ENCODE data around the gene SNX14.
"Not testable (repeated sequence)": the region's sequence is repeated elsewhere in the genome, so short reads cannot be mapped to it uniquely, and the experiment has no call there.

Gene SNX14

DNA sequence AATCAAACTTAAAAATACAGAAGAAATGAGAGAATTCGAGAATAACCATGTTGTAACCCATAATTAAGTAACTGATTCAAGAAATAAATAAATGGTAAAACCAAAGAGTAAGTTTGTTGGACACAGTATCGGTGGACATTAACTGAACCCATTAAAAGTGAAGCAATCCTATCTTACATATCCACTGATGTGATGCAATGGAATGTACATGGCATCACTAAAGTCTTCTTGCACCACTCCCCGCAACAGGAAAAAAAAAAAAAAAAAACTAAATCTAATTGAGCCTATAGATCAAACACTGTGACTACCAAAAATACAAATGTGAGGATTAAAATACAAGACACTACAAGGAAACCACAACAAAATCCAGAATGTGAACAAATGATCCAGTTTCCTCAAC is 7.9 kb downstream of the SNX14 start:
- DNase-seq: no peak

DNA sequence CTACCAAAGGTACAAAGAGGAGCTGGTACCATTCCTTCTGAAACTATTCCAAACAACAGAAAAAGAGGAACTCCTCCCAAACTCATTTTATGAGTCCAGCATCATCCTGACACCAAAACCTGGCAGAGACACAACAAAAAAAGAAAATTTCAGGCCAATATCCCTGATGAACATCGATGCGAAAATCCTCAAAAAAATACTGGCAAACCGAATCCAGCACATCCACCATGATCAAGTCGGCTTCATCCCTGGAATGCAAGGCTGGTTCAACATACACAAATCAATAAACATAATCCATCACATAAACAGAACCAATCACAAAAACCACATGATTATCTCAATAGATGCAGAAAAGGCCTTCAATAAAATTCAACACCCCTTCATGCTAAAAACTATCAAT is 10.8 kb downstream of the SNX14 start:
- DNase-seq: not testable (repeated sequence)

DNA sequence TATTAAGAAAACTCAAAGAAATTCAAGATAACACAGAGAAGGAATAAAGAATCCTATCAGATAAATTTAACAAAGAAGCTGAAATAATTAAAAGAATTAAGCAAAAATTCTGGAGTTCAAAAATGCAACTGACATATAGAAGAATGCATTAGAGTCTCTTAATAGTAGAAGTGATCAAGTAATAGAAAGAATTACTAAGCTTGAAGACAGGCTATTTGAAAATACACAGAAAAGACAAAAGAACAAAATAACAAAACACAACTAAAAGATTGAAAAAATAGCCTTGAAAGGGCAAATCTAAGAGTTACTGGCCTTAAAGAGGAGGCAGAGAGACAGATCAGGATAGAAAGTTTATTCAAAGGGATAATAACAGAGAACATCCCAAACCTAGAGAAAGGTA is 12.1 kb downstream of the SNX14 start:
- no peak for DNase-seq

DNA sequence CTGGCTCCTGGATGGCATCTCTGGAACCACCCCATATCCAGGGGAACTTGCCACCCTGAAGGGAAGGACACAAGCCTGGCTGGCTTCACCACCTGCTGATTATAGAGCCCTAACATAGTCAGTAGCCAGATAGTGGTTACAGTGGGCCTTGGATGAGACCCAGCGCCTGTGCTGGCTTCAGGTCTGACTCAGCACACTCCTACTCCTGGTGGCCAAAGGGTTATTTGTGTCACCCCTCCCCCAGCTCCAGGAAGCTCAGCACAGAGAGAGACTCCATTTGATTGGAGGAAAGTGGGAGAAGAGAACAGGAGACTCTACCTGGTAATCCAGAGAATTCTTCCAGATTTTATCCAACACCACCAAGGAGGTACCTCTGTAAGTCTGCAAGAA is 12.8 kb downstream of the SNX14 start:
- DNase-seq: no peak

DNA sequence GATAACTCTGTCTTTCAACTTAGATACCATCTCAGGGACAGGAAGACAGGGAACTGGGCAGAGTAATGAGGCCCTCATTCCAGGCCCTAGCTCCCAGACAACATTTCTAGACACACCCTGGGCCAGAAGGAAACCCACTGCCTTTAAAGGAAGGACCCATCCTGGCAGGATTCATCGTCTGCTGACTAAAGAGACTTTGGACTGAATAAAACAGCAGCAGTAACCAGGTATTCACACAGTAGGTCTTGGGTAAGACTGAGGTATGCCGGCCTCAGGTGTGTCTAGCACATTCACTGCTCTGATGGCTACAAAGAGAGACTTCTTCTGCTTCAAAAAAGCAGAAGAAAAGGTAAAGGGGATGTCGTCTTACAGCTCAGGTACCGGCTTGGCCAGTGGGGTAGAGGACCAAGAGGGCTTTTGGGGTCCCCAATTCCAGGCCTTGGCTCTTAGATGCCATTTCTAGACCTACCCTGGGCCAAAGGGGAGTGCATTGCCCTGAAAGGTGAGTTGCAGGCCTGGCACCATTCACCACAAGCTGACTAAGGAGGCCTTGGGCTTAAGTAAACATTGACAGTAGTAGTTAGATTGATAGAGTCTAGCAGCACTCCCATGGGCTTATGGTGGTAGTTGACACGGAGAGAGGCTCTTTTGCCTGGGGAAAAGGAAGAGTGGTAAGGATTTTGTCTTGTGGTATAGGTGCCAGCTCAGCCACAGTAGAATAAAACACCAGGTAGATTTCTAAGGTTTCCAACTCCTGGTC is 13.4 kb downstream of the SNX14 start:
- no peak for DNase-seq

DNA sequence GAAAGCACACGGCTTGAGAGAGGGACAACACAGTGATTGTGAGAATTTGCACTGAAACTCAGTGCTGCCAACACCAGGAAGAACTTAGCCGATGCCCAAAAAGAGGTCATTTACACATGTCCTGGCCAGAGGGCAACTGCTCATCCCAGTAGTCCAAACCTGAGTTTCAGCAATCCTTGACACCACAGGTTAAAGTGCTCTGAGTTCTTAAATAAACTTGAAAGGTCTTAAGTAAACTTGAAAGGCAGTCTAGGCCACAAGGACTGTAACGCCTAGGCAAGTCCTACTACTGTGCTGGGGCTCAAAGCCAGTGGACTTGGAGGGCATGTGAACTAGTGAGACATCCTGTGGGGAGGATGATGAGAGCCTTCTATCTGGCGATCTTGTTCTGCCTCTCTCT is 14.1 kb downstream of the SNX14 start:
- no peak for DNase-seq

DNA sequence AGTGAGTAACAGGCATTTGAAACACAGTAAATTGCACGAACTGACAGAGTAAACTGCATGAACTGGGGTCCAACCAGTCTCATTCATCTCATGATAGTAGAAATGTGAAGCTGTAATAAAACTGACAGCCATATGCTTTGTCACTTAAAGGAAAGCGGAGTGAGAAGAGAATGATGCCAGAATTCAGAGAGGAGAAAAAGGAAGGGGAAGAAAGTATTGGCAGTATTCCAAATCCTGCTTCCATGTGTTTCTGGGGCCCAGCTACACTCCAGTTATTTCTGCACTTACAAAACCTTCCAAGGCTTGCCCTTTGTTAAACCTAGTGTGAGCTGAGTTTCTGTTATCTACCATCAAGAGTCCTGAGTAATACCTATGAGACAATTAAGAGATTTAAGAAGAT is 17.2 kb downstream of the SNX14 start:
- DNase-seq: no peak

DNA sequence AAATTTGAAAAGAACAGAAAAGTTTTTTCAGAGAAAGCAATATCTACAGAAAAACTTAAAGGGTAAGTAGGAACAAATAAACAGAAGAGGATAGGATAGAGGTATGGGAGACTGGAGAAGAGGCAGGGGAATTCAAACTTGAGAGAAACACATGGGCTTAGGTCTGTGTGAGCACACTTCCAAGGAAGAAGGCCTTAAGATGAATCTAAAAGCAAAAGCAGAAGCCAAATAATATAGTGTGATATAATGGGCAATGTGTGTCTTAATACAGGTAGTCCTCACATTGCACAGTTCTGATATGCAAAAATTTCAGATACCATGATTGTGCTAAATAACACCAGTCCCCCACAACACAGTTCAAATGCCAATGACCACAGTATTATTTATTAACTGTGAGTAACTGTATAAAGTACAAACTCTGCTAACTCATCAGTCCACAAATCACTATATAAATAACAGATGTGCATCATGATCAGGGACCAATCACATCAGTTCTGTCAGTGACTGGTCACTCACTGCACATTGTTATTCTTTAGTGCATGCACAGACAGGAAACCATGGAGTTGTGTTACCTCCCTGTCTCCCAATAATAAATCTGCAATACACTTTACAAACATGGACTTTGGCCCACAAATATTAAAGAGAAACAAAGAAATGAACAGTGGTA is 18.6 kb downstream of the SNX14 start:
- DNase-seq: no peak

DNA sequence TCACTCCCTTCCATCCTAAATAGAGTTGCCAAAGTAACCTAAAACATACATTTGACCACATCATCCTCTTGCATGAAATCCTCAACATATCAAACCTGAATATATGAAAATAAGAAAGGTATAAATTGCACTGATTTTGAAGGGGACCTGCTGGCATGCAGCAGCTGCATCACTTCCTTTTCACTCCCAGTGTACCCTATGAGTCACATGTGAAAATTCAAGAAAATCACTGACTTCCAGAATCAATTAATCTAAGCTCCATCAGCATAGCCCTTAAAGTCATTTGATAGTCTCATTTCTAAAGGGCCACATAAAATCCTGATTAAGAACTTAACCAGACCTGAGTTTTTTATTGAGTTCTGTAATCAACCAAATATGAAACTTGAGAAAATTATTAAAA is 24.3 kb downstream of the SNX14 start:
- no peak for DNase-seq

DNA sequence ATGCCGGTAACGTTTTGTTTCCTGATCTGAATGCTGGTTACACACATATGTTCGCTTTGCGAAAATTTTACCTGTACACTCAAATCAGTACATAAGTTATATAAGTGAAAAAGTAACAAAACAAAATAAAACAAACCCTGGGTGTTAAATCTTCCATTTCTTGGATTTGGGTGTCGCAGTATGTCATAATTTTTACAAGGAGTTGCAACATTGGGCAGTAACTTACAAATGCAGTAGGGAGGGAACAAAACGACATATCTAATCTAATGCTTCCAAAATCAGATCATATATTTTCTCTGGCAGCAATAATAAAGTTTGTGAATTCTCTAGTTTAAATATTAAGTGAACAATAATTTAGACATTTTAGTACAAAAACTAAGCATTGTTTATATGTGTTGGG is 25.2 kb downstream of the SNX14 start:
- DNase-seq: no peak

DNA sequence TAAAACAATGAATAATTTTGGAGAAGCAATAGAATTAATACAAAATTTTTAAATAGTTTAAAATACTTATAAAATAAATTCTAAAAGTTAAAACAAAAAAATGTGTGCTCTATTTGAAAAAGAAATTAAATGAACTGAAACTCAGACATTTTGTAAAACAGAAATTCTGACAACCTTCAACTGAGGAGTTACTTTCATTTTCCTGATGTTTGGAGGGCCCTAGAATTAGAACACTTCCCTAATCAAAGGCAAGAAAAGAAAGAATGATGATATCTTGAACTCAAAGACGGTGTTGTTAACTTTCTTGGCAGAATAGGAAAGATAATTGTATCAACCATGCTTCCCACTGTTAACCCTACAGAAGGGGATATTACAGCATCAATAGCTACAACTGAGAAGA is 27.9 kb downstream of the SNX14 start:
- DNase-seq: no peak

DNA sequence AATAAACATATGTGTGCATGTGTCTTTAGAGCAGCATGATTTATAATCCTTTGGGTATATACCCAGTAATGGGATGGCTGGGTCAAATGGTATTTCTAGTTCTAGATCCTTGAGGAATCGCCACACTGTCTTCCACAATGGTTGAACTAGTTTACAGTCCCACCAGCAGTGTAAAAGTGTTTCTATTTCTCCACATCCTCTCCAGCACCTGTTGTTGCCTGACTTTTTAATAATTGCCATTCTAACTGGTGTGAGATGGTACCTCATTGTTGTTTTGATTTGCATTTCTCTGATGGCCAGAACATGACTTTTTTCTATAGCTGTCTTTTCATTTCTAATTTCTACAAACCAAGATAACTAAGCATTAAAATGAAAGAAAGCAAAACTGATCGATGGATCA is 29.4 kb downstream of the SNX14 start:
- DNase-seq: not testable (repeated sequence)

DNA sequence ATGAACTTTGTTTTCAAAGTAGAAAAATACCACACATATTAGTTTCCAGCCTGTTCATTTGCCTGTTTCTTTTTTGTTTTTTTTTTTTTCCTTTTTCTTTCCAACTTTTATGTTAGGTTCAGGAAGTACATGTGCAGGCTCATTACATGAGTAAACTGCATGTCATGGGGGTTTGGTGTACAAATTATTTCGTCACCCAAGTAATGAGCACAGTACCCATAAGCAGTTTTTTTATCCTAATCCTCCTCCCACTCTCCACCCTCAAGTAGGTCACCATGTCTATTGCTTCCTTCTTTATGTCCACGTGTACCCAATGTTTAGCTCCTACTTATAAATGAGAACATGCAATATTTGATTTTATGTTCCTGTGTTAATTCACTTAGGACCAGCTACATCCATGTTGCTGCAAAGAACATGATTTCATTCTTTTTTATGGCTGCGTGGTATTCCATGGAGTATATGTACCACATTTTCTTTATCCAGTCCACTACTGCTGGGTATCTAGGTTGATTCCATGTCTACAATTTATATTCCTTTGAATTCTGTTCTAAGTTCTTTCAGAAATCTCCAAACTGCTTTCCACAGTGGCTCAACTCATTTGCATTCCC is 31.8 kb downstream of the SNX14 start:
- DNase-seq: no peak

DNA sequence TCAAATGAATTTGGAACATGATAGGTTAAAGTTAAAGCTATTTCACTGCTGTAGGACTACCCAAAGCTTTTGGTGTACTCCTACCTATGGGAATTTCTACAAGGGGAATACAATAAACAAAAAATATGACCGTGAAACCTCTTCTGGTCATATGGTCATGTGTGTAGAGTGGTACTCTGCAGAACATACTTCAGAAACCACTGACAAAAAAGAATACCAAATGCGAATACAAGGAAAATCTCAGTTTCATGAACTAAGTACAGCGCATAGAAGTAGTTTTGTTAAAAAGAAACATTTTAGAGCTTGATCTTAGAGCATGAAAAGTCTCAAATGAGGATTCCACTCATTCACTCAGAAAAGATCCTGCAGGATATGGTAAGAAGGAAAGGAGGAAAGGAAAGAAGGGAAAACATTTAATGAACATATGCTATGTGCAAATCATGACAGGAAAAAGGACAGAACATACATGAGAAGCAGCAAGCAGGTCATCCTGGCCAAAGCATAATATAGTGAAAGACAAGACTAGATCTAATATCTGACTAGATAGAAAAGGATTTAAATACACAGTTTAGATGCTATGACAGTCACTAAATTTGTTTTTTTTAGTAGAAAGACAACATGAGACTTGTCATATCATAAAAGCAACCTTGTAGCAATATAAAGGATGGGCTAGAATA is 36.5 kb downstream of the SNX14 start:
- no peak for DNase-seq

DNA sequence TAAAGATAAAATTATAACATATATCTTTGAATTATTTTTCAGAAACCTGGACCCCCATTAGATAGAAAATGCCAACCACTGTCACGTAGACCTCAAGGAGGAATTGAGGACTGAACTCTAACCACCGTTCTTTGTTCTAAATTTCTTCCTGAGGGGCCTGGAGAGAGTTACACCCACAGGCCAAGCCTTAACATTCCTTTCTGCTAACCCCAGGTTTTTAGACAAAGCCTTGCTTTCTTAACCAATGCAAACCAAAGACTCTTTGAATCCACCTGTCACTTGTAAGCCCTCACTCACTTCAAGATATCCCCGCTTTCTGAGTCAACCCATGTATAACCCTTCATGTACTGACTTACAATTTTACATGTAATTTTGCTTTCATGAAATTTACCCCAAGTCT is 41.0 kb downstream of the SNX14 start:
- DNase-seq: no peak

DNA sequence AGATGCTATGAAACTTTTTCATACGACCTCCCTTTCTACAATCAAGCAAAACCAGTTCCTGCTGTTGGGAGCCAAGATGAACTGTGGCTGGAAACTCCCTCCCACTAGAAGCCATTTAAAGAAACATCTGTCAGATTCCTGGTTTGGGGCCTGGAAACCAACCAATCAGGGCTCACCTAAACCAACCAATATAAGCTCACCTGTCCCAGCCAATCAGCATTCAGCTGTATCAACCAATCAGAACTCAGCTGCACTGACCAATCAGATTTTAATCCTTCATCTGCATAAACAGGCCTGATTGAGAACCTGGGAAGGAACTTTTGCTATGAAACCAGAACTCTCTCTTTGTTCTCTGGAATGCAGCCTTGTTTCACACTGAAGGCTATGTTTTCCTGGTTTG is 42.4 kb downstream of the SNX14 start:
- DNase-seq: no peak

DNA sequence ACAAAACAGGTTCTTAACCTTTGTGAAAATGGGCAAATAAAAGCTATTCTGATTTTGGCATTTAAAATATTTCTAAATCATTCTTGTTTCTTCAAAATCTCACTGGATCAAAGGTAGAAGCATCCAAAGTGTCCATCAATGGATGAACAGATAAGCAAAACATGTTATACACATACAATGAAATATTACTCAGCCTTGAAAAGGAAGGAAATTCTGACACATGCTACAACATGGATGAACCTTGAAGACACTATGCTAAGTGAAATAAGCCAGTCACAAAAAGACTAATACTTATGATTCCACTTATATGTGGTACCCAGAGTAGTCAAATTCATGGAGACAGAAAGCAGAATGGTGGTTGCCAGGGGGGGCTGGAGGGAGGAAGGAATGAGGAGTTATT is 45.9 kb downstream of the SNX14 start:
- no peak for DNase-seq

DNA sequence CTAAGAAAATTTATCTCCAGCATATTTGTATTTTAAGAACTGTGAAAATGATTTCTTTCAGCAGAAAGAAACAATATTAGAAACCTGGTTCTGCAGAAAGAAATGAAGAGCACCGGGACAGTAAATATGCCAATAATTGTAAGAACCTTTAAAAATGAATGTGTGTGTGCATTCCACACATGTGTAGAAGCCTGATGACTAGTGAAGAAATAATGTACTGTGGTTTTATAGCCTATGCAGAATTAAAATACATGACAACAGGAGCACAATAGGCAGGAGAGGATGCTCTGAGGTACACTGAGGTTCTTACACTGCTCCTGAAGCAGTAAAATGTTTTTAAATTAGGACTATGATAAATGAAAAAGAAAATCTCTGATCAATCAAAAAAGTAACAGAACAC is 48.9 kb downstream of the SNX14 start:
- DNase-seq: no peak

DNA sequence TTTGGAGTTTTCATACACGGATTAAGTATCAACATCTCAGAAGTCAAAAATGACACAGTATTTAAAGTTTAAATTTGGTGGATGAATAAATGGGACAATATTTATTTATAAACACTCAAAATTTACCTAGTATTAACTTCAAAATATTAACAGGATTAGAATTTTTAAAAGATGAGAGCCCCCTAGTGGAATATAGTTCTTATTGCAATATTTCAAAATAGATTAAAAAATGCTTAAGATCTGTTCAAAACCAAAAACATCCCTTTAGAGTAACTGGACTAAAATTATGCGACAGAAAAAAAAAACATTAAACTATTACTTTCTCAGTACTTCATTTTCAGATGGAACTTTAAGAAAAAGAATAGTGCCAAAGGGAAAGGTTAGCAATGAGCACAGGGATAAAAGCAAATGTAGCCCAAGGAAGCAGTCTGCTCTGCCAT is 56.6 kb downstream of the SNX14 start:
- DNase-seq: no peak

DNA sequence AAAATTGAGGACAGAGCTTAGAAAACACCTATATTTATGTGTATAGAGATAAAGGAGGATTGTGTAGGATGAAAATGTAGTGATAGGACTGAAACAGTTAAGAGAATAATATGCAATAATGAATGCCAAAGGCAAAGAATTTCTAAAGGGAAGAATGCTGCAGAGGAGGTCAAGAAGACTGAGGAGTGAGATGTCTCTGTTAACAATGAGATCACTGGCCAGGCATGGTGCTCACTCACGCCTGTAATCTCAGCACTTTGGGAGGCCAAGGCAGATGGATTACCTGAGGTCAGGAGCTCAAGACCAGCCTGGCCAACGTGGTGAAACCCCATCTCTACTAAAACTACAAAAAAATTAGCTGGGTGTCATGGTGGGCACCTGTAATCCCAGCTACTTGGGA is 69.4 kb downstream of the SNX14 start:
- not testable (repeated sequence) for DNase-seq

DNA sequence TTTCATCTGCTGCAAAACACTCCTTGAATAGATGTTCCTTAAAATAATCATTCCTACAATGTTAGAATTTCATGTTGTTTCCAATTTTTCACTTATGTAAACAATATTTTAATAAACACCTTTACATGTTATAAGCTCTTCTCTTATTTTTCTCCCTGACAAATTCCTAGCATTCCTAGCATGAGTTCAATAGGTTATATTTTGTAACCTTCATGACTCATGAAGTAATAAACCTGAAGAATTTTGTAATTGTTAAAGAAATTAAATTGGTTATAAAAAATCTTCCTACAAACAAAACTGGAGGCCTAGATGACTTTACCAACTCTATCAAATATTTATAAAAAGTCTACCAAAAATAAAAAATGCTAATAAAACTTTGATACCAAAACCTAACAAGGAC is 77.5 kb downstream of the SNX14 start:
- DNase-seq: no peak

DNA sequence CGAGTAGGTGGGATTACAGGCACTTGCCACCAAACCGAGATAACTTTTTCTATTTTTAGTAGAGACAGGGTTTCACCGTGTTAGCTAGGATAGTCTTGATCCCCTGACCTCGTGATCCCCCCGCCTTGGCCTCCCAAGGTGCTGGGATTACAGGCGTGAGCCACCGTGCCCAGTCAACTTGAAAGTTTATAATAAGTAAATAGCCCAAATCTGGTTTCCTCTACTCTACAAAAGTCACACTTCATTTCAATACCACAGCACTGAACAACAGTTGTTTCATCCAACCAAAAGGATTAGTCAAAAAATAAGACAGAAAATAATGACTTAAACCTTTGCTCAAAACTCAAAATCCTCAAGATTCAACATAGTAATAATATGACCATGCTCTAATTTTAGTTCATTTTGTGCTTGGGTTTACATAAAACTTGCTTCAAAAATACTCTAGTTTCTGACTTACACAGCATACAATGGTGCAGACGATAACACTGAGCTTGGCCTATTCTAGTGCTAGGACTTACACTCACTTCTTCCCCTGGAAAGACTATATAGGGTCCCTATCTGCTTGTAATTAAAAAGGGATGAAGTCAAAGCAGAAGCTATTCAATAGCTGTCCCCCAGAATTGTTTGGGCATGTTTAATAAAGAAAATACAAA is 87.1 kb downstream of the SNX14 start:
- peak; percentile 44 for DNase-seq

DNA sequence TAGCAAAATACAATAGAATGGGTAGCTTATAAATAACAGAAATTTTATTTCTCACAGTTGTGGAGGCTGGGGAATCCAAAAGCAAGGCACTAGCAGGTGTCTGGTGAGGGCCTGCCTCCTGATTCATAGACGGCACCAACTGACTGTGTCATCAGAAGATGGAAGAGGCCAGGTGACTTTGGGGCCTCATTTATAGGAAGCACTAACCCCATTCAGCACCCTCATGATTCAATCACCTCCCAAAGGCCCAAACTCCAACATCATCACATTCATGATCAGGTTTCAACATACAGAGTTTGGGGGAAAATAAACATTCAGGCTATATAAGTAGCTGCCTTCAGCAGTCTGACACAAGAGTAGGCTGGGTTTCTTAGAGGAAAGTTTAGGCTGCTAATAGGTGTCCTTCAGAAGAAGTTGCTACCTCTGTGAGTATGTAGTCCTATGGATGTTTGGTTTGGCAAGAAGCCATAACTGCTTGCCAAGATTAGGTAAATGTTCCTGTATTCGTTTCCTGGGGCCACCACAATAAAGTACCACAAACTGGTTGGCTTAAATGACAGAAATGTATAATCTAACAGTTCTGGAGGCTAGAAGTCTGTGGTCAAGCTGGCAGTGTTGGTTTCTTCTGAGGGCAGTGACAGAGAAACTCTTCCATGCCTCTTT is 94.9 kb downstream of the SNX14 start:
- no peak for DNase-seq
